Fibroblast of pulmonary artery (primary cell): Measurements from ENCODE around the gene RFPL1.
A peak's percentile ranks its signal among the peaks of the same experiment; 100 is the strongest.

Experiments used
- DNase-seq: peaks from one replicate; pipeline ENCODE4 v3.0.0-alpha.2; 2010; ENCODE audit warnings: low read depth
- H3K4me3 ChIP-seq: replicated peaks from 2 replicates; pipeline ENCODE4 v1.5.1; 2011; ENCODE audit warnings: low read depth, mild to moderate bottlenecking, control low read depth, low read length, moderate library complexity
- TF ChIP-seq, protein P1 (sequence below): IDR thresholded peaks from 2 replicates; pipeline ENCODE4 v1.5.1; 2011; ENCODE audit warnings: mild to moderate bottlenecking, control low read depth, low read length, inconsistent platforms; ENCODE audit errors: missing control alignments

The RFPL1 gene

DNA sequence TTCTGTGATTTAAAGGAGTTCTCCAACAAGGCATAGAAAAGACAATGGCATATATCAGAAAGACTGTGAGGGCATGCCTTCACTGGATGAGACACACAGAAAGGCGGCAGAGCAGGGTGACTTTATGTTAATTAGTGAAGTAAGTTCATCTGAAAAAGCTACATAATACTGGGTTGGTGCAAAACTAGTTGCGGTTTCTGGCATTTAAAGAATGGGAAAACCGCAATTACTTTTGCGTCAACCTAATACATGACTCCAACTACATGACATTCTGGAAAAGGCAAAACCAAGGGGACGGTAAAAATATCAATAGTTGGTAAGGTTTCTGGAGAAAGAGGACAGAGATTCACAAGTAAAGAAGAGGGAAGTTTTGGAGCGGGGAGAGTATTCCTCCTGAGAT lies 5.1 kb downstream of the RFPL1 start:
- TF ChIP-seq, protein P1, sequence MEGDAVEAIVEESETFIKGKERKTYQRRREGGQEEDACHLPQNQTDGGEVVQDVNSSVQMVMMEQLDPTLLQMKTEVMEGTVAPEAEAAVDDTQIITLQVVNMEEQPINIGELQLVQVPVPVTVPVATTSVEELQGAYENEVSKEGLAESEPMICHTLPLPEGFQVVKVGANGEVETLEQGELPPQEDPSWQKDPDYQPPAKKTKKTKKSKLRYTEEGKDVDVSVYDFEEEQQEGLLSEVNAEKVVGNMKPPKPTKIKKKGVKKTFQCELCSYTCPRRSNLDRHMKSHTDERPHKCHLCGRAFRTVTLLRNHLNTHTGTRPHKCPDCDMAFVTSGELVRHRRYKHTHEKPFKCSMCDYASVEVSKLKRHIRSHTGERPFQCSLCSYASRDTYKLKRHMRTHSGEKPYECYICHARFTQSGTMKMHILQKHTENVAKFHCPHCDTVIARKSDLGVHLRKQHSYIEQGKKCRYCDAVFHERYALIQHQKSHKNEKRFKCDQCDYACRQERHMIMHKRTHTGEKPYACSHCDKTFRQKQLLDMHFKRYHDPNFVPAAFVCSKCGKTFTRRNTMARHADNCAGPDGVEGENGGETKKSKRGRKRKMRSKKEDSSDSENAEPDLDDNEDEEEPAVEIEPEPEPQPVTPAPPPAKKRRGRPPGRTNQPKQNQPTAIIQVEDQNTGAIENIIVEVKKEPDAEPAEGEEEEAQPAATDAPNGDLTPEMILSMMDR = no peak
- H3K4me3 ChIP-seq = no peak overlapping the region
- DNase-seq = peak; percentile 22

DNA sequence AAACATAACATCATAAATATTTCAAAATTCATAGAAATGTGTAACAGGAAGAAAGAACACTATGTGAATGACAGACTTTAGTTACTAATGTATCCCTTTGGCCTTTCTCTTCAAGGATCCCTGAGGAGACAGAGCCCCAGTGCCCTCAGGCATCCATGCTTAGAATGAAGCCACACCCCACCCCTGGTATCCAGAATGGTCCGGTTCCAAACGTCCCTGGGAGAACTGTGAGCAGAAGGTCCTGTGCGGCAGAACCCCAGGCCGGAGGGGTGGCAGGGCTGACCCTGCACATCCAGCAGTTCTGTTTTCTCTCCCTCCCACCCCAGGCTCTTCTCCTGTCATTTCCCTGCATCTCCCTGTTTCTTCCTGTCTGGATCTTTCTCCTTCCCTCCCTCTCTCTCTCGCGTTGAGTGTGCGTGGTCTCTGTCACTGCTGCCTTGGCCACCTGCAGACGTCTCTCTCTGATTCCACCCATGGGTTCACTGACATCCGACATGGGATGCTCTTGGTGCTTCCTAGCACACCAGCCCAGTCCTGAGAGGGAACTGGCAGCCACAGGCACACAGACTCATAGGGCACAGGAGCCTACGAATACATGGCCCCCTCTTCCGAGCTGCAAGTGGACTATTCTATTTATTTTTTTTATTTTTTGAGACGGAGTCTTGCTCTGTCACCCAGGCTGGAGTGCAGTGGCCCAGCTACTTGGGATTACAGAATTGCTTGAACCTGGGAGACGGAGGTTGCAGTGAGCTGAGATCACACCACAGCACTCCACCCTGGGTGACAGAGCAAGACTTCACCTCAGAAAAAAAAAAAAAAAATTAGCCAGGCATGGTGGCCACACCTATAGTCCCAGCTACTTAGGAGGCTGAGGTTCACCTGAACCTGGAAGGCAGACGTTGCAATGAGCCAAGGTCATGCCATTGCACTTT lies 5.7 kb downstream of the RFPL1 start:
- no peak for DNase-seq
- H3K4me3 ChIP-seq = no peak overlapping the region
- TF ChIP-seq, protein P1 = no peak

DNA sequence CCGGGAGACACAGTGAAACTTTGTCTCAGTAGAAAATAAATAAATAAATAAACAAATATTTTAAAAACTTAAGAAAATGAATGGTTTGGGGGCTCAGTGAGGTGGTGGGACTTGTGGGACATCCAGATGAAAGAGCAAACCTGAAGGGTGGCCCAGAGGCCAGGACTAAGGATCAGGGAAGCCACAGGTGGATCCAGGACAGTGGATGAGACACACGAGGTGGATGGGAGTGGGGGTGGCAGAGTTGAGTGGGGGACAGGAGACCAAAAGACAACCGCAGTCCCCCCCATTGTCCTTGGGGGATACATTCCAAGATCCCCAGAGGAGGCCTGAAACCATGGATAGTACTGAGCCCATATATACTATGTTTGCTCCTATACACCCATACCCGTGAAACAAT lies 7.1 kb downstream of the RFPL1 start:
- H3K4me3 ChIP-seq = no peak overlapping the region
- DNase-seq = no peak
- TF ChIP-seq, protein P1 = no peak

DNA sequence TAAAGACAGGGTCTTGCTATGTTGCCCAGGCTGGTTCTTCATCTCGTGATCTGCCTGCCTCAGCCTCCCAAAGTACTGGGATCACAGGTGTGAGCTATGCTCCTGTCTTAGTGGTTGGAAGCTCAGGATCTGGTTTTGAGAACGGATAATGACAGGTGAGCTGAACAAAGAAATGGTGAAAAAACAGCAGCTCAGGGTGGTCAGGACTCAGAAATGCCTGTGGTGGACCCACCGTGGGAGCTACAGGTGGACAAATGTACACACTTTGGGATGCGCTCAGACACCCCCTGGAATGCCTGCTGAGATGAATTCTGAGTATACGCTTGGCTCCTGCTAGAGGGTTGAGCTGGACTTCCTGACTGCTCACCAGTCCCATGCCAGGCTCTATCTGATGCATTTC lies 9.5 kb downstream of the RFPL1 start:
- TF ChIP-seq, protein P1 = no peak
- DNase-seq = no peak
- H3K4me3 ChIP-seq = no peak overlapping the region

DNA sequence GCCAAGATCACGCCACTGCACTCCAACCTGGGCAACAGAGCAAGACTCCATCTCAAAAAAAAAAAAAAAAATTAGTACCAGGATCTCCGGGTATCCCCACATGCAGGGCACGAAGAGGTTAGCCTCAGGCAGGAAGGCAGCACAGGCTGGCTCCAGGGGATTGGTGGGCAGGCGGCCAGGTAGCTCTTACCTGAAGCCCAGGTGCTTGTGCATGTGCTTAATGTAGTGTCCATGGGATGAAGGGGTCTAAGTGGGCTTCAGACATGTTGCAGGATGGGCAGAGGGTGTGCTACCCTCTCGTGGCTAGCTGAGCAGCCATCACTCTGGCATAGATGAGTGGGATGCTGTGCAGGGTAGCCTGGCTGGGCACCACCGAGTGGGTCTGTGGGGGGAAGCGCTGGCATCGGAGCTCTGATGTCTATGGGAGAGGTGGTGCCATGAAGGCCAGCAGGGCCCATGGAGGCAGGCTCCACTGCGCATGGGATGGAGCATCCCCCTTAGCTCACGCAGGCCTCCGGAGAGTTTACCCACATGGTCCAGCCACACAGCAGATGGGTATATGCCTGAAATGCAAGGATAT lies 11.0 kb downstream of the RFPL1 start:
- DNase-seq = no peak
- TF ChIP-seq, protein P1 = no peak

DNA sequence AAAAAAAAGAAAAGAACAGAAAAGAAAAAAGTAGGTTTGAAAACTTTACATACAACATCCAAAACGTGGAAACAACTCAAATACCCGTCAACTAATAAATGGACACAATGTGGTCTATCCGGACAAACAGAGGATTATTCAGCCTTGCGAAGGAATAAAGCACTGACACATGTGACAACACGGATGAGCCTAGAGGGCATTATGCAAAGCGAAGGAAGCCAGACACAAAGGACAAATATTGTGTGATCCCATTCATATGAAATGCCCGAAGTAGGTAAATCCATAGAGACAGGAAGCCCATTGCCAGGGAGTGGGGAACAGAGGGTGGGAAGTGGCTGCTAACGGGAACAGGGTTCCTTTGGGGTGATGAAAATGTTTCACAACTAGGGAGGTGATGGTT lies 11.8 kb downstream of the RFPL1 start:
- TF ChIP-seq, protein P1 = no peak
- no peak overlapping the region for H3K4me3 ChIP-seq
- DNase-seq = no peak

More for the DNA sequence above, 11.0 kb downstream of the RFPL1 start:
- H3K4me3 ChIP-seq = no peak overlapping the region
